HG02981 (cell line): ENCODE results near the gene MRM3.
"Not testable (repeated sequence)": the region's sequence is repeated elsewhere in the genome, so short reads cannot be mapped to it uniquely, and the experiment has no call there.

Experiments used
- ATAC-seq: cut with Tn5 transposase; IDR thresholded peaks from one replicate; pipeline ENCODE4 v1.9.1; 2021; ENCODE audit warnings: mild to moderate bottlenecking, moderate library complexity; ENCODE audit not compliant: unreplicated experiment

The MRM3 gene, protein sequence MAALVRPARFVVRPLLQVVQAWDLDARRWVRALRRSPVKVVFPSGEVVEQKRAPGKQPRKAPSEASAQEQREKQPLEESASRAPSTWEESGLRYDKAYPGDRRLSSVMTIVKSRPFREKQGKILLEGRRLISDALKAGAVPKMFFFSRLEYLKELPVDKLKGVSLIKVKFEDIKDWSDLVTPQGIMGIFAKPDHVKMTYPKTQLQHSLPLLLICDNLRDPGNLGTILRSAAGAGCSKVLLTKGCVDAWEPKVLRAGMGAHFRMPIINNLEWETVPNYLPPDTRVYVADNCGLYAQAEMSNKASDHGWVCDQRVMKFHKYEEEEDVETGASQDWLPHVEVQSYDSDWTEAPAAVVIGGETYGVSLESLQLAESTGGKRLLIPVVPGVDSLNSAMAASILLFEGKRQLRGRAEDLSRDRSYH

DNA sequence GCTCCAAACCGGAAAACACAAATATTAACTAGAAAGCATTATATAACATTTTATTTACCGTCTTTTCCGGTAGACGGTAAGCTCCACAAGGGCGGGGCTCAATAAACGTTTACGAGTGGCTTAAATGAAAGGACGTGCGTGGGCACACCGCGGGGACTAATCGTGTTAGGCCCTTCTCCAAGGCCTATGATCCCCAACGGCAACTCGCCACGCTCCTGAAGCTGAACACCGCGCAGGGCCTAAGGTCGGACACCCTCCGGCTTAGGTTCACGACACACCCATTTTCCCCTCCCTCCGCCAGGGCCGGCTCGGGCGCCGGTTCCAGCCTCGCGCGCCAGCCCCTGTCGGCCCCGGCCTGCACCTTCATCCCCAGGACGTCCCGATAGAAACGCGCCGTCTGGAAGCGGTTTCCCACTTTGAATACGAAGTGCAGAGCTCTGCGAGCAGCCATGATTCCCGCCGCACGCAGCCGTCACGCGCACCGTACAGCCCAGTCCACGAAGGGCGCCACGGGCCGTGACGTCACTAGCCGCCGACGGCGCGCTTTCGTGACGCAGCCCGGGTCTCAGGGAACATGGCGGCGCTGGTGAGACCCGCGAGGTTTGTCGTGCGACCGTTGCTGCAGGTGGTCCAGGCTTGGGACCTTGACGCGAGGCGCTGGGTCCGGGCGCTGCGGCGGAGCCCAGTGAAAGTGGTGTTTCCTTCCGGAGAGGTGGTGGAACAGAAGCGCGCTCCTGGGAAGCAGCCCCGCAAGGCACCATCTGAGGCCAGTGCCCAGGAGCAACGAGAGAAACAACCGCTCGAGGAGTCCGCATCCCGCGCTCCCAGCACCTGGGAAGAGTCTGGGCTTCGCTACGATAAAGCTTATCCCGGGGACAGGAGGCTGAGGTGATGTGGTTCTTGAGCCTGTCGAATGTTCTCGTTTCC lies at the start of gene MRM3, which contains the start of gene GLOD4:
Gene MRM3, plus strand, starts transcription at position 549 of the 927 bp plus-strand sequence. Its CDS starts 26 bp downstream, at position 575.
Gene GLOD4, minus strand, starts transcription at position 476 of the 927 bp plus-strand sequence. Its CDS starts 25 bp downstream, at position 451.
- ATAC-seq: peak; percentile 87

DNA sequence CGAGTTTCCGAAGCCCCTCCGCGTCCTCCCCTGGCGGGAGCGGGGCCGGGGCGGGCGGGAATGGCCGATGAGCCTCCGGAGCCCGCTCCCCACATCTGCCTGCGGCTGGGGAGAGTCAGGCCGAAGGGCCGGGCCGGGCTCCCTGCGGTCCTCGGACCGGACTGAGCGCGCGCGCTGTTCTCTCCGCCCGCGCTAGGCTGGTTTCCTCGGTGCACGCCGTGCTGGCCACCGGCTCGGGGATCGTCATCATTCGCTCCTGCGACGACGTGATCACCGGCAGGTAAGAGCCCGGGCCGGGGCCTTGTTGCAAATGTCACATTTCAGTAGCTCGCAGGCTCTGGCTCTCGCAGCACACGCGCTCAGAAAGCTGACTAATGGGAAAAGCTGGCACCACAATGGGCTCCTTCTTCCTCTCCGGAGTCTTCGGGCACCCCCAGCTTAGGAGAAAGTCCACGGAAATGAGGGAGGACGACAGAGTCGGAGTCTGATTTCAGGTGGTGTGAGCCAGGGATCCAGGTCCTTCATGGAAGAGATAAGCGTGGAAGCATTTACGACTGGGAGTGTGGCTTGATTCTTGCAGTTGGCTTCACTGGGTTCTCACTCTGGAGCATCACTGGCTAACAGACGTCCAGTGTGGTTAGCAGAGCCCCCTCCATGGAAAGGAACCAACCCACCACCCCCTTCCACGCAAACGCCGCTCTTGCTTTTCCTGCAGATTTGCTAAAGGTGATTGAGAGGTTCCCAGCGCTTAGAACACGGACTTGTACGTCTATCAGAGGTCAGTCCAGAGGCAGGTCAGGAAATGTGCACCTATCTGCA lies 49.0 kb upstream of the MRM3 start:
- ATAC-seq: peak; percentile 33

DNA sequence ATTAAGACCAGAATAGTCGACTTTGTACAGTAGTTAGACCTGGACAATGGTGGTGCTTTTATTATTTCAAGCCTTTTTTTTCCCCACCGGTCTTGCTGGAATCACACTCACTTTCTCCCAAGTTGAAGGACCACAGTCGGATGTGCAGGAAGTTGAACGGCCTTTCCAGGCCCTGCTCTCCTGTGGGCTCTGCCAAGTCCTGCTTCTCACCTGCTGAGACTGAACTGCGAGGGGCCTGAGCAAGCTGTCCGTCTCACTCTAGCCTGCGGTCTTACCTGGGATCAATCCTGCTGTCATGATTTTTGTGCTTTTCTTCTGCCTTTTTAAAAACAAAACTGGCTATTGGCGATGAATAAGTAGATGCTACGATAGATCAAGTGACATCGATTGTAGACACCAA lies 48.4 kb upstream of the MRM3 start:
- ATAC-seq: no peak

DNA sequence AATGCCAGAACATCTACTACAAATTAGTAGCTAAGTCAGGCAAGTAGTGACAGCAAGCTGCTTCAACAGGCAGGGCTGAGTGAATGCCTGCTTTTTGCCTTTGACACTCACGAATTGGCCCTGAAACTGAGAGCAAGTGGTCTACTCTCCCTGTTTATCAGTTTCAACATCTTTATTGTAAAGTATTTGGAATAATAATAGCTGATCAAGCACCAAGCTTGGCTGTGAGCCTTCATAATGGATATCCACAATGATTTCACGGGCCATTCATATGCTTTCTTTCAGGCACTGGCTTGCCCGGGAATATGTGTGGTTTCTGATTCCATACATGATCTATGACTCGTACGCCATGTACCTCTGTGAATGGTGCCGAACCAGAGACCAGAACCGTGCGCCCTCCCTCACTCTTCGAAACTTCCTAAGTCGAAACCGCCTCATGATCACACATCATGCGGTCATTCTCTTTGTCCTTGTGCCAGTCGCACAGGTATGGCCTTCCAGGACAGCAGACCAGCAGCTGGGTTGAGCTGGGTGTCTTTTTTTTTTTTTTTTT lies 44.5 kb upstream of the MRM3 start:
- no peak for ATAC-seq

DNA sequence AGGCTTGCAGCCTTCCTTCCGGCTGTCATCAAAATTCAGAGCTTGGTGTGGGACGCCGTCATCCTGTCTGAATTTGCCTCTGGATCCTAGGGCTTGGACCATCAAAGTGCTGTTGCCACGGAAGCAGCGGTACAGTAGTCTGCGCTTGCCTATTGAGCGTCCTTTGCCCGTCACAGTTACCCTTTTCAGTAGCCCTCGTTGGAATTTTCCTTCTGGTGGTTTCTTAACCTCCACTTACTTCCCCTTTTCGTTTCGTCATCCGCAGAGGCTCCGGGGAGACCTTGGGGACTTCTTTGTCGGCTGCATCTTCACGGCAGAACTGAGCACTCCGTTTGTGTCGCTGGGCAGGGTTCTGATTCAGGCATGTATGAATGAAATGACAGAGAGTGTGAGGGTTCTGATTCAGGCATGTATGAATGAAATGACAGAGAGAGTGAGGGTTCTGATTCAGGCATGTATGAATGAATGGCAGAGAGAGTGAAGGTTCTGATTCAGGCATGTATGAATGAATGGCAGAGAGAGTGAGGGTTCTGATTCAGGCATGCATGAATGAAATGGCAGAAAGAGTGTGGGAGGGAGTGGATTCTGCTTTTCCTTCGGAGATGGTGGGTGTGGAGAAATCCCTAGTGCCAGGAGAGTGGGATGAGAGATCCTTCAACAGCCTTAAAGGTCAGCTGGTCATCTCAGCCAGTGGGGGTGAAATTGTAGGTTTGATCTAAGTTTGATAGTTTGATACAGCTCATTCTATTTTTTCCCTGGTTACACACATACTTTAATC lies 41.7 kb upstream of the MRM3 start:
- peak; percentile 76 for ATAC-seq

DNA sequence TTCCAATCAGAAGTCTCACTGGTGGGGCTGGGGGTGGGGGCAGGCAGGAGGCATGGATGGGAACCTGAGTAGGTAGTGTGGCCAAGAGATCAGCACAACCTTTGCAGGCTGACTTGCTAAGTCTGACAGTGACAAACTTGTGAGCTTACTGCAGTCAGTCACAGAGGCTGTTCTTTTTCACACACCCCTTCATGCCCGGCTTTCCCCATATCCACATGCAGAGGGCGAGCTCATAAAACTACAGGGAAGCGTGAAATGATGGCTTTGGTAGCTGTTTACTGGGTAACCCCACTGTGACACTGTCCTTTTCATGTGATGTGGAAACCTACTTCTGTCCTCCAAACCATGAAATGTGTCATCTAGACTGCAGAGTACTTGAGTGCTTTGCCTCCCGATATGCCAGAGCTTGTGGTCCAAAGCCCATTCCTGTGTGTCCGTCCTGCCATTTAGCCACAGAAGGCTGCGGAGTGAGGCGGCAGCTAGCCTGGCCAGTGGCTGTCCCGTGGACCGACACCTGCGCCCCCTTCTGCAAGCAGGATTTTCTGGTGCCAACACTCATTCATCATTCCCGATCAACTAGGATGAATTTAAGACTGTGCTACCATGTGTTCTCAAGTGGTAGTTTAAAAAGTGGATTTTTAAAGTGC lies 39.9 kb upstream of the MRM3 start:
- no peak for ATAC-seq

DNA sequence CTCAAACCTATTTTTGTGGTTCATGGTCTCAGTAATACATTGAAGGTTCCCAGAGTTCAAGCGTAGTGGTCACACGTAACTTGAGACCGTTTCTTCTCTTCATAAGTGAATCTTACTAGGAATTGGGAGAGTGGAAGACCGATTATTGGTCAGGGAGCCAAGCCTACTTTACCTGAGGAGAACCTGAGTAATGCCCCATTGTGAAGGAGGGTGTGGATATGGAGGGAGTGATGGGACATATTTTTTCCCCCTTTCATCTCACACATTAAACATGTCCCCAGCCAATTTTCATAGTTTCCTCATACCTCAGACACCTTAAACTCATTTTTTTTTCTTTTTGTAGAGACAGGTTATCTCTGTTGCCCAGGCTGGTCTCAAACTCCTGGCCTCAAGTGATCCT lies 39.0 kb upstream of the MRM3 start:
- no peak for ATAC-seq

DNA sequence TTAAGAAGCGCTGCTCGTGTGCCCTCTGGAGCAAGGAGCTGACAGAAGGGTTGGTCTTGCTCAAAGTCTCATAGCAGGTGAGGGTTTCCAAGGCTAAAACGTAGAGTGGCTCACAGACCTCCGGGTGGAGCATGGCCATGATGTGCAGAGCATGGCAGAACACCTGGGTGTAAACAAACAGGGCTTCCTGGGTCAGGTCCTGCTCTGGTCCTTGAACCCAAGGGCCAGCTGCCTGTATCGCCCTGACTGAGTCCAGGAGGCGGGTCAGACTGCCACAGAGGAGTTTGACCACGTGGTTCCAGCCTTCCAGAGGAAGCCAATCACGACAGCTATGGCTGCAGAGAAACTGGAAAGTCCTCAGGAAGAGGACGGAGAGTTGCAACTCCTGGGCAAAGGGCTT lies 37.2 kb upstream of the MRM3 start:
- ATAC-seq: no peak

DNA sequence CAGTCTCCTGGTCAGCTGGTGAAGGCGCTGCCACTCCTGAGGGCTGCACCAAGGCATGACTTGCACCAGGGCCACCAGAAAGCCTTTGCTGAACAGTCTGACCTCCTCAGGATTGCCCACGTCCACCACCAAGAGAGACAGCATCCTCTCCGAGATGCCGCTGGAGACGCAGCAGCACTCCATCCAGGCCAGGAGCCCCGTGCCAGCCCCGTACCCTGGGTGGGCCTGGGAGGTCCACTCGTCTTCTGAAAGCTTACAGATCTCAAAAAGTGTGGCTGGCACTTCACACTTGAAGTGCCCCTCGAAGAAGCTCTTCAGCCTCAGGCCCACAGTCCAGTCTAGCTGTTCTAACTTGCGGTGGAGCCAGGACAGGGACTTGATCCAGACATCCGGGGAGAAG lies 36.7 kb upstream of the MRM3 start:
- ATAC-seq: no peak

DNA sequence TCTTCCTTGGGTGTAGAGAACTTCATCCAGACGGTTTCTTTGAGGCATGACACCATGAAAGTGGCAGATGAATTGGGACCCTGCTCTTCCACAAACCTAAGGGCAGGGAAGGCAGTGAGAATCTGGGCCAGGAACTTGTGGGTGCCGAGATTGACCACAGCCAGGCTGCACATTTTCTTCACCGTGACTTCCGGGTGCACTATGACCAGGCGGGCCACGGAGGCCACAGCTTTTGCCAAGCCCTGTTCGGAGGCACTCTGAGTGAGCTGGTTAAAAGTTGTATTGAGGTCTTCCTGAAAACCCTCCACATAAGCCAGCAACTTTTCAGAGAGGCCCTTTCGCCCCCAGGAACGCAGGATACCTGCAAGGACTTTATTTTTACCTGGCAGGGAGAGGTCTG lies 36.0 kb upstream of the MRM3 start:
- ATAC-seq: no peak

DNA sequence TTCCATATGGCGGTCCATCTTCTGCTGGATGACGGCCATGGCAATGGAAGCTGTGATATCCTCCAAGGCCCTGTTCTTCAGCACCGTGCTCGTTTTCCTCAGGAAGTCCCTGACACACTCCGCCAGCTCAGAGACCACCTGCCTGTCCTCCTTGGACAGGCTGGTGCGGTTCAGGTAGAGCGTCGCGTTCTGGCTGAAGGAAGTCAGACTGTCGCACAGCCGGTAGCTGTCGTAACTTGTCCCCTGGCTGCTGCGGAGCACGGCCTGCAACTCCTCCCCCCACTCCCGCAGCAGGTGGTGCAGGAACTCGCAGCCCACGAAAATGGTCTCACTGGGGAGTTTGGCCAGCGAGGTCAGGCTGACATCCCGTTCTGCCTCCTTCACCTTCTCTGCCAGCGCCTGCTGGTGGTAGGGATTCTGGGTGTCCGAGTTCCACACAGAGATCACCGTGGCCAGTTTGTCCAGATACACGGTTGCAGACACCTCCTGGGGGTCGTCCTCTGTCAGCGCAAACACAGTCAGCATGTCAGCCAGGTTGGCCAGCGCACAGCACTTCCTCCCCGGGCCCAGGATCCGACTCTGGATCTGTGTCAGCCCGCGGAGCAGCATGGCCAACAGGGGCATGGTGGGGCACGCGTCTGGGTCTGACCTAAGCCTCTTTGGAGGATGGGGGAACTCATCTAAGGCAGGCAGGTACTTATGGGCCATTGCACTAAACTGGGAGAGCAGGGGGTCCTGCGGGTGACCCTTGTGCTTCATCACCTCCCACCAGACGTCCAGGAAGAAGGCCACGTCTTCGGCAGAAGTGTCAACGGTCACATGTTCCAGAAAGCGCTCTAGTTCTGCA lies 35.1 kb upstream of the MRM3 start:
- no peak for ATAC-seq

DNA sequence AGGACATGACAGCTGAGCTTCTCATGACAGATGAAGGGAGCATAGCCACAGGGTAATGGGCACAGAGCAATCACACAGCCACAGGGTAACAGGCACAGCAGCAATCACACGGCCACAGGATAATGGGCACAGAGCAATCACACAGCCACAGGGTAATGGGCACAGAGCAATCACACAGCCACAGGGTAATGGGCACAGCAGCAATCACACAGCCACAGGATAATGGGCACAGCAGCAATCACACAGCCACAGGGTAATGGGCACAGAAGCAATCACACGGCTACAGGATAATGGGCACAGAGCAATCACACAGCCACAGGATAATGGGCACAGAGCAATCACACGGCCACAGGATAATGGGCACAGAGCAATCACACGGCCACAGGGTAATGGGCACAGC lies 33.5 kb upstream of the MRM3 start:
- ATAC-seq: not testable (repeated sequence)

DNA sequence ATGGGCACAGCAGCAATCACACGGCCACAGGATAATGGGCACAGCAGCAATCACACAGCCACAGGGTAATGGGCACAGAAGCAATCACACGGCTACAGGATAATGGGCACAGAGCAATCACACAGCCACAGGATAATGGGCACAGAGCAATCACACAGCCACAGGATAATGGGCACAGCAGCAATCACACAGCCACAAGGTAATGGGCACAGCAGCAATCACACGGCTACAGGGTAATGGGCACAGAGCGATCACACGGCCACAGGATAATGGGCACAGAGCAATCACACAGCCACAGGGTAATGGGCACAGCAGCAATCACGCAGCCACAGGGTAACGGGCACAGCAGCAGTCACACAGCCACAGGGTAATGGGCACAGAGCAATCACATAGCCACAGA lies 32.8 kb upstream of the MRM3 start:
- ATAC-seq: not testable (repeated sequence)

DNA sequence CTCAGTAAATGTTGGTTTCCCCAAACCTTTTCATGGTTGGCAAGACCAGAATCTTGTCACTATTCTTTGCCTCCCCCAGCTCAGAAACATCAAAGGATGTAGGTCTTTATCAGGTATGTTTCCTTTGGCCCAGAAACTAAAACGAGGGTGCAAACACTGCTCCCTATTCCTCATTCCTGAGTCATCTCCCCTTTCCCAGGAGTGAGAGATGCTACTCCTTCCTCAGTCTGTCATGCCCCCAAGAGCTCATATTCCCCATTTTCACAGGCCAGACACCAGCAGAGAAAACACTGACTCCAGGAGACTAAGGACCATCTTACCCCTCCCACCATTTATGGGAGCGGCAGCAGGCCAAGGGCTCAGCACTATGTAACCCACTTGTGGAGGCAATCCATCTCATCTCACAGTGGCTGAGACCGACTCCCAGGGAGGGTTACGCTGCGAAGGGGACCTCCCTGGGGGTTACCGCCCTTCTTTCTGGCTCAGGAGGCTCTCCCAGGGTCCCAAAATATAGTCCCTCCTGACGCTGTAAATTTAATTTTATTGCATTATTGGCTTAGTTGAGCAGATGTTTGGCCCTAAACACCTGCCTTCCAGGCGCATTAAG lies 31.6 kb upstream of the MRM3 start:
- ATAC-seq: no peak

DNA sequence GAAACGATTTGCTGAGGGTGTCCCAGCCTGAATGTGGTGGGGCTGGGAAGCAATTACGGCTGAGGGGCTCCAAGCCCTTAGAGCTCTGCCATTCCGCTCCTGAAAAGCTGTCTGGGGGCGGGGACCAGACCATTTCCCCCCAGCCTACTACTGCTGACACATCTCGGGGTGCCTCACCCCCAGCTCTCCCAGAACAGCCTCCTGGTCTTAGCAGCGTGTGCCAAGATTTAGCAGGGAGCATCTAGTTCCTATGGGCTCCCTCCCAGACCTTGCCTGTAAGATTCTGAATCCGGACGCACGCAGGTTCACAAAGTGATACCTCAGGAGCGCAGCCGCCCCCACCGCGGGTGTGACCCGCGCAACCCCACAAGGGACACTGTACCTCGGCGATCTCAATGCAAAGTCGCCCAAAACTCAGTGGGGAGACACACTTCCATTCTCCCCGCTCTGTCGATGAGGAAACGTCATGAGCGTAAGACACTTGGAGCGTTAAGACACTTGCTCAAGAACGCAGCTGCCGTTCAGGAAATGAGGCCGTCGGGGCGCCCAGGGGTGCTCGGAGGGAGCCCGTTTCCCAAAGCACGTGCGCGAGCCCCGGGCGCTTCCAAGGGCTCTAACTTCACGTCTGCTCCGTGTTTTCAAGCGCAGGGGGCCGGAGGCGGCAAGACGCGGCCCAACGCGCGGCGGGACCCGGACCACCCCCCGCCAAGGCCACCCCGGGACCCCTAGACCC lies 30.7 kb upstream of the MRM3 start:
- ATAC-seq: peak; percentile 34

DNA sequence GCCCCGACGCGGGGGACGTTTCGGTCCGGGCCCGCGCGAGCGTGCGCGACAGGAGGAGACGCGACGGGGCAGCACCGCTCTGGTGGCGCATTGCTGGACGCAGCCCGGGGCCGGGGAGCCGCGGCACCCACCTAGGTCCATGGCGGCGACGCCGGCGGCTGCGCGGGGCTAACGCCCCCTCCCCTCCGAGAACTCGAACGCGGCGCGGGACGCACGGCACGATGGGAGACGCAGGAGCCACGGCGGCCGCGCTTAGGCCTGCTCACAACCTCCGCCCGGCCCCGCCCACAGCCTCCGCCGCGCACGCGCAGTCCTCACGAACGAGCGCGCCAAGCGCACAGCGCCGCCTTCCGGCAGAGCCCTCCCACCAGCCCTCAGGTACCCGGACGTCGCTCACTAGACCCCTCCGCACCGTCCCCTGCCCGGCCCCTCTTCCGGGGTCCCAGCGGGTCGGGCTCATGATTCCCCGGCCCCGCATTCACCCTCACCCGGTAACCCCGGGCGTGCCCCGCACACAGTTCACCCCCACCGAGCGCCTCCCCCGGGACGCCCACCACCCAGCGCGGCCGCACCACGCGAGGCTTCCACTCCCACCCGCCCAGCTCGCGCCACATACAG lies 30.0 kb upstream of the MRM3 start, which contains the start of gene GEMIN4:
Gene GEMIN4, minus strand, starts transcription at position 263 of the 618 bp plus-strand sequence. Its CDS starts 122 bp downstream, at position 141.
- ATAC-seq: peak; percentile 75
